ENCODE results near the gene DRD1.
"Not testable (repeated sequence)": the region's sequence is repeated elsewhere in the genome, so short reads cannot be mapped to it uniquely, and the experiment has no call there.

The DRD1 gene

DNA sequence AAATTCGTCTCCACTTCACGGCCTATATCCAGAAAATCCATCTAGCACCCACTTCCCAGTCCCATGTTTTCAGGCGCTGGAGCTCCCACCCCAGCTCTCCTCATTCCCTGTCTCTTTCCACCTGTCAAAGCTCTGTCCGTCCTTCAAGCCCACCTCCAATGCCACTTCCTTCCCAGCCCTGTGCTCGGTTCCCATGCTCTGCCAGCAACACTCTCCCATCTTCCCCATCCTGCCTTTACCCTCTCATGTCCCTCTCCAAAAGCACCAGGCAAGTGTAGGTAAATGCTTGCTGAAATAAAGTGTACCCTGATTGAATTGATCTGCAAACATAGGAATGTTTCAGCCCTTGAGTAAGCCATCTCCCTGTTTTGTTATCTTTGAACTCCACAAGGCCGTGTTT, 9.2 kb downstream of the DRD1 start:
- in situ Hi-C loops (cut with MboI; ENCODE audit: low sequenced_read_pairs), result no loop called here

GRCh38 chr5:175427762-175428161, 16.2 kb downstream of the DRD1 start:
- in situ Hi-C loops (cut with MboI; ENCODE audit: low sequenced_read_pairs), result no loop called here

GRCh38 chr5:175424594-175424993, 19.4 kb downstream of the DRD1 start:
- in situ Hi-C loops (cut with MboI; ENCODE audit: low sequenced_read_pairs), result not testable (repeated sequence)

- in situ Hi-C loops (cut with MboI; ENCODE audit: low sequenced_read_pairs), result no loop called here
These were observed 21.9 kb downstream of the DRD1 start for GRCh38 chr5:175422058-175422457.

- in situ Hi-C loops (cut with MboI; ENCODE audit: low sequenced_read_pairs), result no loop called here
These were observed 23.6 kb downstream of the DRD1 start for GRCh38 chr5:175420383-175420782.

GRCh38 chr5:175418251-175418650, 25.7 kb downstream of the DRD1 start:
- in situ Hi-C loops (cut with MboI; ENCODE audit: low sequenced_read_pairs), result no loop called here

DNA sequence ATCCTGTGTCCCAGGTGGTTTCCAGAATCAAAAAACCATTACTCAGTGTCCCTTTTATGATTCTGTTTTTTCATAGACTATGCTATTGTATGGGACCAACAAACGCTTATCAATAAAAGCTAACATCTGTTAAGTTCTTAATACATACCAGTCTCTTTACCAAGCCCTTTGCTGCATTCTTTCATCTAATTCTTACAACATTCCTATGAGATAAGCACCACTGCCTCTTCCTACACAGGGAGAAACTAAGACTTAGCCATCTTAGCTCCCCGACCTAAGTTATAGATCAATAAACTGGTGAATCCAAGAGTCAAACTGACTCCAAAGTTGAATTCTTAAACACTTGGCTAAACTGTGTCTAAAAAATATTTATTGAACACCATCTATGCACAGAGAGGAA, 26.6 kb downstream of the DRD1 start:
- in situ Hi-C loops (cut with MboI; ENCODE audit: low sequenced_read_pairs), result no loop called here

DNA sequence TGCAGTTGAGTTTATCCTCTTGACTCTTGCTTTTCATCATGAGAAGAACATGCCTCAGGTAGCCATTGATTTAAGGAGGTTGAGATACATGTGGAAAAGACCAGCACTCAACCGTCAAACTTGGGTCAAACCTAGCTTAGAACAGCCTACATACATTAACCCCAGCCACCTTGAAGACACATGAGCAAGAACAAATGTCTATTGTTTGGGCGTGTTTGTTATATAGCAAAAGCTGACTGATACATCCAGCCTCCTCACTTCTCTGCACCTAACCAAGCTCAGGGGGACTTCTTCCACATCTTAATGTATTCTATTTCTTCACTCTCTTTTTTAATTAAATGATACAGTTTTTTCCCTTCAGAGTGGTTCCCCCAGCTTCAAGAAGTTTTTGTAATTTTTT, 28.7 kb downstream of the DRD1 start:
- in situ Hi-C loops (cut with MboI; ENCODE audit: low sequenced_read_pairs), result no loop called here

DNA sequence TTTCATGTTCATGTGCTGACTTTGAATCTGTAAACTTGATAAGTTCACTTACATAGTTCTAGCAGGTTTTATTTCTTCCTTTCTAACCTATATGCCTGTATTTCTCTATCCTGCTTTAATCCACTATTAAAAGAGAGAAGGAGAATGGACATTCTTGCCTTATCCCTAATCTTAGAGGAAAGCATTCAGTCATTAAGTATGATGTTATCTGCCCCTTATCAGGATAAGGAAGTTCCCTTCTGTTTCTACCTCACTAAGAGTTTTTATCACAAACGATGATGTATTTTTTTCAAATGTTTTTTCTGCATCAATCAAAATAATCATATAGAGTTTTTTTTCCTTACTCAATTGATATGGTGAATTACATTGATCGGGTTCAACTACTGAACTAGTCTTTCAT, 33.1 kb downstream of the DRD1 start:
- in situ Hi-C loops (cut with MboI; ENCODE audit: low sequenced_read_pairs), result no loop called here

DNA sequence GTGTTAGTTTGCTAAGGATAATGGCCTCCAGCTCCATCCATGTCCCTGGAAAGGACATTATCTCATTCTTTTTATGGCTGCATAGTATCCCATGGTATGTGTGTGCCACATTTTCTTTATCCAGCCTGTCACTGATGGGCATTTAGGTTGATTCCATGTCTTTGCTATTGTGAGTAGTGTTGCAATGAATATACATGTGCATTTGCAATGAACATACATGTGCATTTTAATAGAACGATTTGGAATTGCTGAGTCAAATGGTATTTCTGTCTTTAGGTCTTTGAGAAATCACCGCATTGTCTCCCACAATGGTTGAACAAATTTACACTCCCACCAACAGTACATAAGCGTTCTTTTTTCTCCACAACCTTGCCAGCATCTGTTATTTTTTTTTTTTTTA, 37.7 kb downstream of the DRD1 start:
- in situ Hi-C loops (cut with MboI; ENCODE audit: low sequenced_read_pairs), result no loop called here

GRCh38 chr5:175397590-175398297, 46.2 kb downstream of the DRD1 start:
- in situ Hi-C loops (cut with MboI; ENCODE audit: low sequenced_read_pairs), result not testable (repeated sequence)

- in situ Hi-C loops (cut with MboI; ENCODE audit: low sequenced_read_pairs), result not testable (repeated sequence)
These were observed 48.6 kb downstream of the DRD1 start for GRCh38 chr5:175395430-175395829.

DNA sequence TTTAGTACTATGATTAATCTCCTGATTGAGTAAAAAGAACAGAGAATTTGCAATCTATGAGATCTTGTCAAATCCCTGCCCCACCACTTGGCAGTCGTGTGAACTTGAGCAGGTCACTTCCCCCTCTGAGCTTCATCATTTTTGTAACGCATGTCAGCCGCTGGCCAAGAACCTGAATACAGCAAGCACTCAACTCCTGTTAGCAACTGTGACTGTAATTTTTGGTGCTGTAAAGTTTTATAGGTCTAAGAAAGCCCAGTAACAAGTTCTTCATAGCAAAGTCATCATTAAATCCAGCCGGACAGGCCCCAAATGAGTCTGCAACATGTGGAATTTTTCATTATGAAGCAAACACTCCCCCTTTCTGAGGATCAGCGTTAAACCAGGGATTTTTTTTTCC, 49.4 kb downstream of the DRD1 start:
- in situ Hi-C loops (cut with MboI; ENCODE audit: low sequenced_read_pairs), result no loop called here

- in situ Hi-C loops (cut with MboI; ENCODE audit: low sequenced_read_pairs), result no loop called here
These were observed 50.1 kb downstream of the DRD1 start for GRCh38 chr5:175393897-175394296.

GRCh38 chr5:175392236-175392635, 51.7 kb downstream of the DRD1 start:
- in situ Hi-C loops (cut with MboI; ENCODE audit: low sequenced_read_pairs), result no loop called here

- in situ Hi-C loops (cut with MboI; ENCODE audit: low sequenced_read_pairs), result no loop called here
These were observed 53.5 kb downstream of the DRD1 start for GRCh38 chr5:175390352-175391083.

Measured in HL-60/S4 treated with retinoic acid at 250 ng/mL for 4 days and 3 days (cell line).